ENCODE results near the gene ANKRD34A.

Gene ANKRD34A

DNA sequence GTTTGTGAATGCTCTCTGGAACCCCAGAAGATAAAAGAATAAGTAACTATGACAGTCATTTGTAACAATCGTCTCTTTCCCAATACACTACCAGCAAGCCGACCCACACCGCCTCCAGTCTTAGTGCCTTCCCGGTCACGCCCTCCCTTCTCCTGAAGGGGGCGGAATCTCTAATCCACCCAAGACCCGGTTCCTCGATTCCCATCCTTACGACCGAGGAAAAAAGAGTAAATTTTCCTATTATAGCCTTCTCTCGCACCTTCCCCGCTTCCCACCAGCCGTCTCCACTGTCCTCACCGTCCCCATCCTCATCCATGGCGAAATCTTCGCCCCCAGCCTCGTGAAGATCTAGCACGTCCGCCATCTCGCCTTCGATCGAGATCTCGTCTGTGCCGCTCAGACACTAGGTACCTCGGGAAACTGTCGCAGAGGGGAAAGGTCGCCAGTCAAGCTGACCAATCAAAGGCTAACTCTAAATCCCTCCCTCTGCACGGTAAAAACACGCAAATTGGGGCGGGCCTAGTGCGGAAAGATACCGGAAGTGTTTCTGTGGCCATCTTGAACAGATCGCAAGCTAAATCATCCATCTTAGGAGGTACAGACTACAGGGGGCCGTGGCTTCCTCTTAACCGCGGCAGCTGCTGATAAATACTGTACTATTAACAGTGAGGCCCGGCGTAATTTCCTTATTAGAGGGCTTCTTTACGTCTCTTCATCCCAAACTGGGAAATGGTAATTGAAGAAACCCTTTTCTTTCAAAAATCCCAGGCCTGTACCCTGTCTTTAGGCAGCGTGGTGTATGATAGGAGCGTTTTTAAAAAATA, 37.1 kb downstream of the ANKRD34A start, which contains the start of gene RBM8A (continued):
- TF ChIP-seq ZNF624 (tag by site-specific recombination; IDR thresholded peaks at IDR 0.05) (no peak), ZNF571 (tag by site-specific recombination; IDR thresholded peaks at IDR 0.05) (no peak), ZNF37A (tag by site-specific recombination; IDR thresholded peaks at IDR 0.05) (no peak), ZNF623 (tag by site-specific recombination; IDR thresholded peaks at IDR 0.05) (peak; percentile 30), ZNF514 (tag by site-specific recombination; IDR thresholded peaks at IDR 0.05) (no peak), GLIS2 (tag by site-specific recombination; IDR thresholded peaks at IDR 0.05) (peak; percentile 43; the same call in 1 of the 2 replicates), YY2 (tag by site-specific recombination; IDR thresholded peaks at IDR 0.05) (peak; percentile 93), ZNF664 (tag by site-specific recombination; IDR thresholded peaks at IDR 0.05) (no peak), ZSCAN30 (tag by site-specific recombination; IDR thresholded peaks at IDR 0.05) (peak; percentile 28; the same call in 1 of the 2 replicates), IKZF3 (tag by site-specific recombination; IDR thresholded peaks at IDR 0.05) (no peak; the same call in 1 of the 2 replicates), ZBTB8A (tag by site-specific recombination; IDR thresholded peaks at IDR 0.05) (peak; percentile 58), RBAK (tag by site-specific recombination; IDR thresholded peaks at IDR 0.05) (no peak), ZSCAN16 (tag by site-specific recombination; IDR thresholded peaks at IDR 0.05) (no peak), ZNF530 (tag by site-specific recombination; IDR thresholded peaks at IDR 0.05; ENCODE audit: low read depth) (no peak), KLF10 (tag by site-specific recombination; IDR thresholded peaks at IDR 0.05) (0 out of 2 replicates have a peak, but pooled peaks have one; percentile 52), ZNF777 (tag by site-specific recombination; IDR thresholded peaks at IDR 0.05; ENCODE audit: borderline replicate concordance) (peak; percentile 96; the same call in 1 of the 2 replicates), ZNF560 (tag by site-specific recombination; IDR thresholded peaks at IDR 0.05; ENCODE audit: borderline replicate concordance) (no peak), GLI2 (tag by site-specific recombination; IDR thresholded peaks at IDR 0.05; ENCODE audit: borderline replicate concordance, low read depth) (no peak), TCF7L2 (IDR thresholded peaks at IDR 0.05; ENCODE audit: borderline replicate concordance, low read depth, low read length) (no peak), ZNF629 (tag by site-specific recombination; IDR thresholded peaks at IDR 0.05) (peak; percentile 80), SP3 (tag by site-specific recombination; IDR thresholded peaks at IDR 0.05) (peak; percentile 94), ZNF266 (tag by site-specific recombination; IDR thresholded peaks at IDR 0.05; ENCODE audit: low read depth) (no peak), KLF1 (tag by site-specific recombination; IDR thresholded peaks at IDR 0.05) (peak; percentile 81), ZFHX2 (tag by site-specific recombination; conservative IDR thresholded peaks at IDR 0.05) (peak; percentile 83; the same call in 1 of the 2 replicates), ZNF473 (tag by site-specific recombination; IDR thresholded peaks at IDR 0.05) (no peak), ZNF292 (tag by site-specific recombination; IDR thresholded peaks at IDR 0.05; ENCODE audit: borderline replicate concordance, low read depth) (no peak), ZNF561 (tag by site-specific recombination; IDR thresholded peaks at IDR 0.05; ENCODE audit: borderline replicate concordance) (0 out of 2 replicates have a peak, but pooled peaks have one; percentile 53)
- TF ChIP-seq, protein P1, sequence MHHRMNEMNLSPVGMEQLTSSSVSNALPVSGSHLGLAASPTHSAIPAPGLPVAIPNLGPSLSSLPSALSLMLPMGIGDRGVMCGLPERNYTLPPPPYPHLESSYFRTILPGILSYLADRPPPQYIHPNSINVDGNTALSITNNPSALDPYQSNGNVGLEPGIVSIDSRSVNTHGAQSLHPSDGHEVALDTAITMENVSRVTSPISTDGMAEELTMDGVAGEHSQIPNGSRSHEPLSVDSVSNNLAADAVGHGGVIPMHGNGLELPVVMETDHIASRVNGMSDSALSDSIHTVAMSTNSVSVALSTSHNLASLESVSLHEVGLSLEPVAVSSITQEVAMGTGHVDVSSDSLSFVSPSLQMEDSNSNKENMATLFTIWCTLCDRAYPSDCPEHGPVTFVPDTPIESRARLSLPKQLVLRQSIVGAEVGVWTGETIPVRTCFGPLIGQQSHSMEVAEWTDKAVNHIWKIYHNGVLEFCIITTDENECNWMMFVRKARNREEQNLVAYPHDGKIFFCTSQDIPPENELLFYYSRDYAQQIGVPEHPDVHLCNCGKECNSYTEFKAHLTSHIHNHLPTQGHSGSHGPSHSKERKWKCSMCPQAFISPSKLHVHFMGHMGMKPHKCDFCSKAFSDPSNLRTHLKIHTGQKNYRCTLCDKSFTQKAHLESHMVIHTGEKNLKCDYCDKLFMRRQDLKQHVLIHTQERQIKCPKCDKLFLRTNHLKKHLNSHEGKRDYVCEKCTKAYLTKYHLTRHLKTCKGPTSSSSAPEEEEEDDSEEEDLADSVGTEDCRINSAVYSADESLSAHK (tag by site-specific recombination; IDR thresholded peaks at IDR 0.05), result peak; percentile 47; the same call in 1 of the 2 replicates
- TF ChIP-seq, protein P2, sequence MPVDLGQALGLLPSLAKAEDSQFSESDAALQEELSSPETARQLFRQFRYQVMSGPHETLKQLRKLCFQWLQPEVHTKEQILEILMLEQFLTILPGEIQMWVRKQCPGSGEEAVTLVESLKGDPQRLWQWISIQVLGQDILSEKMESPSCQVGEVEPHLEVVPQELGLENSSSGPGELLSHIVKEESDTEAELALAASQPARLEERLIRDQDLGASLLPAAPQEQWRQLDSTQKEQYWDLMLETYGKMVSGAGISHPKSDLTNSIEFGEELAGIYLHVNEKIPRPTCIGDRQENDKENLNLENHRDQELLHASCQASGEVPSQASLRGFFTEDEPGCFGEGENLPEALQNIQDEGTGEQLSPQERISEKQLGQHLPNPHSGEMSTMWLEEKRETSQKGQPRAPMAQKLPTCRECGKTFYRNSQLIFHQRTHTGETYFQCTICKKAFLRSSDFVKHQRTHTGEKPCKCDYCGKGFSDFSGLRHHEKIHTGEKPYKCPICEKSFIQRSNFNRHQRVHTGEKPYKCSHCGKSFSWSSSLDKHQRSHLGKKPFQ (tag by site-specific recombination; IDR thresholded peaks at IDR 0.05), result 0 out of 2 replicates have a peak, but pooled peaks have one; percentile 47
- TF ChIP-seq, protein P3, sequence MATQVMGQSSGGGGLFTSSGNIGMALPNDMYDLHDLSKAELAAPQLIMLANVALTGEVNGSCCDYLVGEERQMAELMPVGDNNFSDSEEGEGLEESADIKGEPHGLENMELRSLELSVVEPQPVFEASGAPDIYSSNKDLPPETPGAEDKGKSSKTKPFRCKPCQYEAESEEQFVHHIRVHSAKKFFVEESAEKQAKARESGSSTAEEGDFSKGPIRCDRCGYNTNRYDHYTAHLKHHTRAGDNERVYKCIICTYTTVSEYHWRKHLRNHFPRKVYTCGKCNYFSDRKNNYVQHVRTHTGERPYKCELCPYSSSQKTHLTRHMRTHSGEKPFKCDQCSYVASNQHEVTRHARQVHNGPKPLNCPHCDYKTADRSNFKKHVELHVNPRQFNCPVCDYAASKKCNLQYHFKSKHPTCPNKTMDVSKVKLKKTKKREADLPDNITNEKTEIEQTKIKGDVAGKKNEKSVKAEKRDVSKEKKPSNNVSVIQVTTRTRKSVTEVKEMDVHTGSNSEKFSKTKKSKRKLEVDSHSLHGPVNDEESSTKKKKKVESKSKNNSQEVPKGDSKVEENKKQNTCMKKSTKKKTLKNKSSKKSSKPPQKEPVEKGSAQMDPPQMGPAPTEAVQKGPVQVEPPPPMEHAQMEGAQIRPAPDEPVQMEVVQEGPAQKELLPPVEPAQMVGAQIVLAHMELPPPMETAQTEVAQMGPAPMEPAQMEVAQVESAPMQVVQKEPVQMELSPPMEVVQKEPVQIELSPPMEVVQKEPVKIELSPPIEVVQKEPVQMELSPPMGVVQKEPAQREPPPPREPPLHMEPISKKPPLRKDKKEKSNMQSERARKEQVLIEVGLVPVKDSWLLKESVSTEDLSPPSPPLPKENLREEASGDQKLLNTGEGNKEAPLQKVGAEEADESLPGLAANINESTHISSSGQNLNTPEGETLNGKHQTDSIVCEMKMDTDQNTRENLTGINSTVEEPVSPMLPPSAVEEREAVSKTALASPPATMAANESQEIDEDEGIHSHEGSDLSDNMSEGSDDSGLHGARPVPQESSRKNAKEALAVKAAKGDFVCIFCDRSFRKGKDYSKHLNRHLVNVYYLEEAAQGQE (tag by site-specific recombination; IDR thresholded peaks at IDR 0.05), result peak; percentile 51; the same call in 1 of the 2 replicates
- TF ChIP-seq, protein P4, sequence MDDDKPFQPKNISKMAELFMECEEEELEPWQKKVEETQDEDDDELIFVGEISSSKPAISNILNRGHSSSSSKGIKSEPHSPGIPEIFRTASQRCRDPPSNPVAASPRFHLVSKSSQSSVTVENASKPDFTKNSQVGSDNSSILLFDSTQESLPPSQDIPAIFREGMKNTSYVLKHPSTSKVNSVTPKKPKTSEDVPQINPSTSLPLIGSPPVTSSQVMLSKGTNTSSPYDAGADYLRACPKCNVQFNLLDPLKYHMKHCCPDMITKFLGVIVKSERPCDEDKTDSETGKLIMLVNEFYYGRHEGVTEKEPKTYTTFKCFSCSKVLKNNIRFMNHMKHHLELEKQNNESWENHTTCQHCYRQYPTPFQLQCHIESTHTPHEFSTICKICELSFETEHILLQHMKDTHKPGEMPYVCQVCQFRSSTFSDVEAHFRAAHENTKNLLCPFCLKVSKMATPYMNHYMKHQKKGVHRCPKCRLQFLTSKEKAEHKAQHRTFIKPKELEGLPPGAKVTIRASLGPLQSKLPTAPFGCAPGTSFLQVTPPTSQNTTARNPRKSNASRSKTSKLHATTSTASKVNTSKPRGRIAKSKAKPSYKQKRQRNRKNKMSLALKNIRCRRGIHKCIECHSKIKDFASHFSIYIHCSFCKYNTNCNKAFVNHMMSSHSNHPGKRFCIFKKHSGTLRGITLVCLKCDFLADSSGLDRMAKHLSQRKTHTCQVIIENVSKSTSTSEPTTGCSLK (tag by site-specific recombination; IDR thresholded peaks at IDR 0.05), result no peak
